Testis (tissue), 3 donors: Measurements from ENCODE around the gene AATF. TPM values are rescaled to one million over a fixed set of nuclear protein-coding genes. Genes with fewer than 3 reads are reported as not detected.

ENCODE experiments used
- DNase-seq: peaks from one replicate; pipeline ENCODE4 v3.0.0-alpha.2; 2019
- H3K27ac ChIP-seq, 2 donors: fragments of 200-600 bp; sonication (generic); one replicate each; pipeline ENCODE4 v1.5.1; 2019
- H3K27me3 ChIP-seq: fragments of 200-600 bp; sonication (generic); one replicate; pipeline ENCODE4 v1.5.1; 2019
- H3K36me3 ChIP-seq: fragments of 200-600 bp; sonication (generic); one replicate; pipeline ENCODE4 v1.5.1; 2017; ENCODE audit warnings: low read depth; ENCODE audit errors: missing control alignments
- H3K4me1 ChIP-seq: fragments of 200-600 bp; sonication (generic); one replicate; pipeline ENCODE4 v1.5.1; 2019
- H3K4me3 ChIP-seq, 2 donors: fragments of 200-600 bp; sonication (generic); one replicate each; pipeline ENCODE4 v1.5.1; 2017 to 2019
- H3K9me3 ChIP-seq: fragments of 200-600 bp; sonication (generic); one replicate; pipeline ENCODE4 v1.5.1; 2017
- CTCF ChIP-seq, 3 experiments: fragments of 450-650 bp in 2 of 3; fragments of 200-600 bp in 1 of 3; sonication (generic) in 1 of 3; IDR thresholded peaks; one replicate each; pipeline ENCODE4 v1.5.1; 2016 to 2019; ENCODE audit warnings: antibody characterized with exemption in 3 of 3, mild to moderate bottlenecking in 2 of 3, moderate library complexity in 1 of 3
- POLR2A ChIP-seq: fragments of 450-650 bp; IDR thresholded peaks from one replicate; pipeline ENCODE4 v1.6.1; 2017; ENCODE audit warnings: antibody characterized with exemption, mild to moderate bottlenecking, moderate library complexity
- WGBS, 2 donors: methylation state at CpG; one replicate each; pipeline ENCODE4 v1.1.5; 2018; 5-methylcytosine and 5-hydroxymethylcytosine counted together
- intact Hi-C: fragments of 100-400 bp; cut with DNase I; formaldehyde crosslinking; loops from one replicate; pipeline ENCODE4 v1.15.1; 2023; ENCODE audit warnings: low total_unique reads
- polyA plus RNA-seq: library from polyadenylated mRNA; stranded (reverse); fragments of 350-450 nt; fragmentation: Illumina TruSeq; extraction: RNeasy Lipid Tissue Mini Kit (QIAGEN cat#74804); gene quantifications from one replicate; pipeline ENCODE4 v1.2.3, GENCODE V29; 2014; ENCODE audit warnings: low read depth, low replicate concordance; ENCODE audit not compliant: insufficient read depth
- total RNA-seq, 2 donors: library from RNA; depleted of rRNA; stranded (reverse); fragments of >200 nt; gene quantifications; one replicate each; pipeline ENCODE4 v1.2.3, GENCODE V29; 2016

Gene AATF
- total and polyA plus RNA-seq, 3 donors from 2014 or later = 38.7 to 57.9 (median 39.5) TPM

DNA sequence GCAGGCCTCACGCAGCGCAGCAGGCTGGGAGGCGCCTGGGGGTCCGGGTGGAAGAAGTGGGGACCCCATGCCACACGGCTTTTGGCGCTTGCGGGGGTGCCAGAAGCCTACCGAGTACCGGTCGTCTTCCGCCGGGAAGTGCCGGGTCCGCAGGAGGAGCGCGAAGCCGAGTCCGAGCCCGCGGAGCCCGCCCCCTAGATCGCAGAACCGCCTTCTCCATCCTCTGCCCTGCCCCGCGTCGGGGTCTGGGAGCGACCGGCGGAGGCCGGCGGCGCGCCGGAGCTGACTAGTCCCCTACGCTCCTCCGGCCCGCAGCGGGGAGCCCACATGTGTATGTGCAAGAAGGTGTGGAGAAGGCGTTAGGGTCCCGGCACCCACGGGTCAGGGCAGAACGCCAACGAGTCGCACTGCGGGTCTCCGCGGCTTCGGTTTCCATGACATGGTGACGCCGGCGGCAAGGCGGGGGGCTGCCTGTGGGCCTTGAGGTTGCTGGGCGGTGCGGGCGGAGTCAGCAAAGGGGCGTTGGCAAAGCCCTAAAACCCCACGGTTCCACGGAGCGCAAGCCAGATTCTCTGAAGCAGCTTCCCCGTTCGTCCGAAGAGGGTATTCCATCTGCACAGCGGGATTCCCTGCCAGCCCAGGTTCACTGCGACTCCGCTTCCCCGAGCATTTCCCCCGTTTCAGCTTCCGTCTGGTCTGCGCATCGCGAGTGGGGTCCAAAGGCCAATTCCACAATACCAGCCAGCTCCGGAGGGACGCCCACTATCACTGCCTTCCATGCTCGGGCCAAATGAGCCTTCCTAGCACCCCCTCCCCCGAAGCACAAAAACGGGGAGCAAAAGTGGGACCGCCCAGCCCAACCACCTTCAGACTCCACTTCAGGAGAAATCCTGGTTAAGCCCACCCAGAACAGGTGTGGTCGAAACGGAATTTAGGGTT, 13.8 kb upstream of the AATF start:
- intact Hi-C loops = no loop called here
- 3 to 4% methylated on average over 25 to 64 of the region's 79 CpGs for WGBS, 2 donors
- Histone ChIP-seq H3K36me3 (no peaks in the 10 kb centered on the region), H3K27me3 (peaks cover 27% of the 10 kb centered on the region), H3K4me1 (peaks cover 32% of the 10 kb centered on the region), H3K4me3 (no peak overlapping the region), H3K9me3 (no peaks in the 10 kb centered on the region), H3K27ac (no peak overlapping the region)
- DNase-seq = no peak
- TF ChIP-seq POLR2A (no peak), CTCF (IDR thresholded peaks at IDR 0.05) (no peak)

- TF ChIP-seq POLR2A (no peak), CTCF (IDR thresholded peaks at IDR 0.05) (no peak)
- H3K27ac ChIP-seq = no peak overlapping the region
- peaks cover 32% of the 10 kb centered on the region for H3K4me1 ChIP-seq
- no peaks in the 10 kb centered on the region for H3K36me3 ChIP-seq
- DNase-seq = no peak
- WGBS, 2 donors = 3 to 4% methylated on average over 32 to 49 of the region's 49 CpGs
- intact Hi-C loops = no loop called here
- no peaks in the 10 kb centered on the region for H3K9me3 ChIP-seq
- peaks cover 27% of the 10 kb centered on the region for H3K27me3 ChIP-seq
- H3K4me3 ChIP-seq = peak overlapping the region in 1 of 2 donors; percentile 16
Observed at GRCh38 chr17:36935671-36936454, 12.9 kb upstream of the AATF start.

GRCh38 chr17:36936455-36937000, 12.2 kb upstream of the AATF start:
- 5 to 6% methylated on average over 25 to 35 of the region's 58 CpGs for WGBS, 2 donors
- Histone ChIP-seq H3K27ac (no peak overlapping the region), H3K4me1 (peaks cover 32% of the 10 kb centered on the region), H3K27me3 (peaks cover 27% of the 10 kb centered on the region), H3K4me3 (peak overlapping the region in 1 of 2 donors; percentile 16), H3K36me3 (no peaks in the 10 kb centered on the region), H3K9me3 (no peaks in the 10 kb centered on the region)
- no peak for DNase-seq
- TF ChIP-seq CTCF (IDR thresholded peaks at IDR 0.05) = no peak
- no peak for TF ChIP-seq POLR2A
- intact Hi-C loops = no loop called here

GRCh38 chr17:36937001-36937958, 11.5 kb upstream of the AATF start, which contains the start of gene LHX1:
LHX1 (plus strand) TSS chr17:36937475; CDS start chr17:36938198, 723 bp downstream.
- Histone ChIP-seq H3K4me1 (peaks cover 27% of the 10 kb centered on the region), H3K9me3 (no peaks in the 10 kb centered on the region), H3K4me3 (peak within 1 kb of the TSS in 1 of 2 donors; percentile 16), H3K27ac (no peak within 1 kb of the TSS), H3K27me3 (peaks cover 27% of the 10 kb centered on the region), H3K36me3 (no peaks in the 10 kb centered on the region)
- WGBS, 2 donors = 4 to 7% methylated on average over 72 to 75 of the region's 75 CpGs
- intact Hi-C loops = no loop called here
- DNase-seq = no peak
- TF ChIP-seq CTCF (IDR thresholded peaks at IDR 0.05) = no peak
- TF ChIP-seq POLR2A = no peak
